SK-N-MC (cell line): ENCODE measurements around the gene MAVS.
A peak's percentile ranks its signal among the peaks of the same experiment; 100 is the strongest.

Experiments
- DNase-seq: peaks from one replicate; pipeline ENCODE4 v3.0.0-alpha.2; 2011; ENCODE audit warnings: low read depth, low spot score
- H3K27ac ChIP-seq: fragments of 200-600 bp; sonication (generic); 2 replicates; pipeline ENCODE4 v1.5.1; 2016; ENCODE audit warnings: mixed run types
- H3K36me3 ChIP-seq: fragments of 200-600 bp; sonication (generic); 2 replicates; pipeline ENCODE4 v1.6.1; 2017; ENCODE audit warnings: antibody characterized with exemption, low read length, mixed read lengths; ENCODE audit not compliant: insufficient read depth
- H3K4me3 ChIP-seq: fragments of 200-600 bp; sonication (generic); 2 replicates; pipeline ENCODE4 v1.5.1; 2016
- H3K9ac ChIP-seq: fragments of 200-600 bp; sonication (generic); 2 replicates; pipeline ENCODE4 v1.8.0; 2017; ENCODE audit warnings: mixed run types, mixed read lengths; ENCODE audit not compliant: insufficient read length
- H3K9me3 ChIP-seq: fragments of 200-600 bp; sonication (generic); 2 replicates; pipeline ENCODE4 v1.6.1; 2017; ENCODE audit warnings: low read depth, mild to moderate bottlenecking, antibody characterized with exemption, low read length, moderate library complexity, mixed read lengths
- EZH2 ChIP-seq: fragments of 200-600 bp; sonication (generic); IDR thresholded peaks from one replicate; pipeline ENCODE4 v1.6.1; 2017; ENCODE audit warnings: antibody characterized with exemption
- FOXP2 ChIP-seq: optimal IDR thresholded peaks from 2 replicates; pipeline ENCODE3; 2011; ENCODE audit warnings: mild to moderate bottlenecking, moderate library complexity; ENCODE audit not compliant: insufficient read depth; ENCODE audit errors: extremely low read length, control extremely low read depth
- POLR2AphosphoS5 ChIP-seq: IDR thresholded peaks from 2 replicates; pipeline ENCODE4 v1.6.1; 2012; ENCODE audit warnings: mild to moderate bottlenecking, low read depth, low read length, borderline replicate concordance

The MAVS gene

DNA sequence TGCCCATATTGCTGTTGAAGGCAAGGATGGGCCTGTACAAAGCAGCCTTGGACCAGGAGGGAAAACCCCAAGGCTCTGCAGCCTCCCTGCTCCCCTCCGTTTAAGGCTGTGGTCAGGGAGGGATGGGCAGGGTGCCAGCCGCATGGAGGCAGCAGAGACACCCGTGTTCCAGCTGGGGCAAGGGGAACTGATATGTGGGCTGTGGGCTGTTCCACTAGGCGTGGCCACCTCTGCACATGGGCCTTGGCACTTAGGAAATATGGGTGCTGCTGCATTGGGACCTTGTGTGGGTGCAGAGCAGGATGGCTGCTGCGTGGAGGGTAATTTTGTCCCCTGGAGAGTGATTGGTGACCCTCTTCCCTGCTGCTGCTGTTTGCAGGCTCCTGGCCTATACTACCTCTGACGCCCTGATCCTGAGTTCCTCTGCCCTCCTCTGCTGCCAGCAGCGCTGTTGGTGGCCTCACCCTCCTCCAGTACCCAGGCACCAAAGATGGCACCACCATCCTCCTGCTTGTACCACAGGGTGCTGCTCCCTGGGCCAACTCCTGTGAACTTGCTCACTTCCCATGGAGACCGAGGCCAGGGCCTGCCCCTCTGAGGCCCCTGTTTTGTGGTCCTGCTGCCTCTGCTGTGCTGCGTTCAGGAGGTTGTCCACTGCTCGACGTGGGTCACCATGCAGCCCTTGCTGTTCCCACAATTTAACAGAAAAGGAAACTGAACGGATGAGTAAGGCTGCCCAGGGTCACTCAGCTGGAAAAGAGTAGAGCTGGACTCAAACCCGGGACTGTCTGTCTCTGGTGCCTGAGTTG lies 77.9 kb downstream of the MAVS start:
- no peak for DNase-seq
- no peak for TF ChIP-seq EZH2
- no peak for TF ChIP-seq FOXP2
- TF ChIP-seq POLR2AphosphoS5: 0 out of 2 replicates have a peak, but pooled peaks have one; percentile 3
- H3K36me3 ChIP-seq: peaks cover 46% of the 10 kb centered on the region

DNA sequence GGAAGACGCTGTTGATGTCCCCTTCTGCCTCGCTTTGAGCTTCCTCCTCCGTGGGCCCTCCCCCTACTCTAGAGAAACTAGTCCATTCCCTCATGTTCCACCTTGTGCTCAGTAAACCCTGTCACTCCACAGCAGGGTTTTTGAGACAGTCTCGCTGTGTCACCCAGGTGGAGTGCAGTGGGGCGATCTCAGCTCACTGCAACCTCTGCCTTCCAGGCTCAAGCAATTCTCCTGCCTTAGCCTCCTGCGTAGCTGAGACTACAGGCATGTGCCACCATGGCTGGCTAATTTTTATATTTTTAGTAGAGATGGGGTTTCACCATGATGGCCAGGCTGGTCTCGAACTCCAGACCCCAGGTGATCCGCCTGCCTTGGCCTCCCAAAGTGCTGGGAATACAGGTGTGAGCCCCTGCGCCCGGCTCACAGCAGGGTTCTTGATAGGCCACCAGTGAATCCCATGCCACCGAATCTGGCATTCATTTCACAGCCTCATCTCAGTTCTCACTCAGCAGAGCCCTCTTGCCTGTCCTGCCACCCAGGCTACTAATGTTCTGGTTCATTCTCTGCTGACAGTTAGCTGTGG lies 78.6 kb downstream of the MAVS start:
- no peak overlapping the region for H3K27ac ChIP-seq
- H3K36me3 ChIP-seq: peaks cover 40% of the 10 kb centered on the region
- no peak overlapping the region for H3K9ac ChIP-seq

More for the DNA sequence above, 77.9 kb downstream of the MAVS start:
- no peak overlapping the region for H3K4me3 ChIP-seq
- peak overlapping the region; percentile 52; the same call in 1 of the 2 replicates for H3K27ac ChIP-seq
- no peak overlapping the region for H3K9ac ChIP-seq
- no peaks in the 10 kb centered on the region for H3K9me3 ChIP-seq

More for the DNA sequence above, 78.6 kb downstream of the MAVS start:
- Histone ChIP-seq H3K9me3 (no peaks in the 10 kb centered on the region), H3K4me3 (no peak overlapping the region)
- TF ChIP-seq EZH2: no peak
- TF ChIP-seq POLR2AphosphoS5: no peak
- TF ChIP-seq FOXP2: no peak
- DNase-seq: no peak
